CD4-positive, alpha-beta T cell treated with Interferon alpha-2 for 1 hour (primary cell): Measurements from ENCODE around the gene TMEM132A.

Source experiments
- DNase-seq, 2 donors: peaks; one replicate each; pipeline ENCODE4 v3.0.0-alpha.2; 2020 to 2022

Gene TMEM132A

GRCh38 chr11:60939301-60939700 lies 15.0 kb downstream of the TMEM132A start:
- DNase-seq: no peak

DNA sequence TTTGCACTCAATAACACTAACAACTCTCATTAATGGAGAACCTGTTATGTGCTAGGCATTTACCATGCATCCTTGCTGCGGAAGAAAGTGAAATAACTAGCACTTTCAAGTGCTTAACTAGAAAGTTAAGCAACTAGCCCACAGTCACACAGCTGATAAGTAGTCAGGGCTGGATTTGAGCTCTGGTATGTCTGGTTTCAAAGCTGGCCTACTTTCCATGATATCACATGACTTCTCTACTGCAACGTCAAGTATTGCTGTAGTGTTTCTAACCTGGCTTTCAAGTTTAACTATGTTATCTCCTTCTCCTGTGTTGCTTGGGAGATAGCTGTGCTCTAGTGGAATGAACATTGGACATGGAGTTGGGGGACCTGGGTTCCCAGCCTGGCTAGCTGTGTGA lies 15.6 kb downstream of the TMEM132A start:
- peak in 1 of 2 donors; percentile 16 for DNase-seq

GRCh38 chr11:60941371-60942119 lies 17.3 kb downstream of the TMEM132A start:
- no peak for DNase-seq

- DNase-seq: no peak
Measured at GRCh38 chr11:60942219-60942618, 18.0 kb downstream of the TMEM132A start.

- DNase-seq: no peak
Measured at GRCh38 chr11:60942970-60943565, 18.8 kb downstream of the TMEM132A start.

DNA sequence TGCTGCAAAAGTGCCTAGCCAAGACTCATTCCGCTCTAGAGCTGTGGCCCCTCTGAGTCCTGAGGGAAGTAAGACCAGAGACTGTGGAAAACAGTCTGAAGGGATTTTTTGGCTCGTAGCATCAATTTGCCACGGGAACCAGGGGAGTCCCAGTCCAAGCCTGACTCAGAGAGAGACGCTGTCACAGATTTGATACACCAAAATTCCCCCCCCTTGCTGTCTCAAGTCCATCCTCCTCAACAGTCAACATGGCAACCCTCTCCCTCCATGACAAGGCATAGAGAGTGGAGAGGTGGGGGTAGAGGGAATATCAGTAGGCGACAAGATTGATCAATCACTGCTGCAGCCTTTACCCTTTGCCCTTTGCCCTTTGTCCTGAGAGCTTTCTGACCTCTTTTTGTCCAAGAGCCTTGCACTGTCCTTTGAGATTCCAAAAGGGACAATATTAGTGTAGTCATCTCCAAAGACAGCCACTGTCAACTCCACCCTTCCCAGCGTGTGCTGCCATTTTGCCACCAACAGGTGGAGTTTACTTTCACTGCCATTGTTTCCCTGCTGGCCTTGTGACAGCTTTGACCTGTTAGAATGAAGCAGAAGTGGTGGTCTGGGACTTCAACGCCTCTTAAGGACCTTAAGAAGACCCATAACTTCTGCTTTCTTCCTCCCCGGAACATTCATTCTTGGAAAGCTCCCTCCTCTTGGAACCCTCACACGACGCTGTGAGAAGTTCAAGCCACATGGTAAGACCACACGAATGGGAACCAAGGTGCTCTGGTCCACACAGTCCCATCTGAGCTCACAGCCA lies 20.4 kb downstream of the TMEM132A start:
- DNase-seq: peak in 1 of 2 donors; percentile 14

- no peak for DNase-seq
Measured at GRCh38 chr11:60945295-60945667, 21.0 kb downstream of the TMEM132A start.

- DNase-seq: no peak
Measured at GRCh38 chr11:60946601-60947264, 22.5 kb downstream of the TMEM132A start.

- DNase-seq: no peak
Measured at GRCh38 chr11:60947700-60948099, 23.4 kb downstream of the TMEM132A start.

DNA sequence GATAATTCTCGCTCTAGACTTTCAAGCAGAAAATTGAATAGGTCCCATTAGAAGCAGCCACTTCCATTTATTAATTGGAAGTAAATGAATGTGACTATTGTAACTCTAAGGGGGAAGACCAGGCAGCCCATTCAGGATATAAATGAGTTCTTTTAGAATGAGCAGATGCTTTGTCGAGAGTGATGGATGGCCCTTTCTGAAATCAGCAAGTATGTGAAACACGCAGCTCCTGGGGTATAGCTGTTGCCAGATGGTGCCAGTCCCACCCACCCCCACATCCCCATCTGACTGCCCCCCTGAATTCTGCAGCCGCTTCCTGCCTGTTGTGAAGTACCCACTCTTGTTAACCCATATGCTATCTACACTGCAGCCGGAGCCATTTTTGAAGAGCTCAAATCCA lies 24.0 kb downstream of the TMEM132A start:
- no peak for DNase-seq

DNA sequence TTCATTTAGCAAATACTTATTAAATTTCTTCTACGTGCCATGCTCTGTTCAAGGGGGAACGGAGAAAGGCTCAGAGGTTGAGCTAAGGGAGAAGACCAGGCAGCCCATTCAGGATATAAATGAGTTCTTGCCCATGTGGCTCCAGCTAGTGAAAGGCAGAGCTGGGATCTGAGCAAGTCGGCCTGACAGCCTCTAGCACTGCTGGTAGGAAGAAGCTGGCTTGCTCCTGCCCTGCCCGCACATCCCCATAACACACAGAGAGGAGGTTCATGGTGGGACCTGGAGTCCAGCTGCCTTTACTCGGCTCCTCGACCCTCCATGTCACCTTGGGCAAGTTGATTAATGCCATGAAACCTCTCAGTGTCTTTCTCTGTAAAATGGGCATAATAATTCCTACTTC lies 25.8 kb downstream of the TMEM132A start:
- DNase-seq: no peak

DNA sequence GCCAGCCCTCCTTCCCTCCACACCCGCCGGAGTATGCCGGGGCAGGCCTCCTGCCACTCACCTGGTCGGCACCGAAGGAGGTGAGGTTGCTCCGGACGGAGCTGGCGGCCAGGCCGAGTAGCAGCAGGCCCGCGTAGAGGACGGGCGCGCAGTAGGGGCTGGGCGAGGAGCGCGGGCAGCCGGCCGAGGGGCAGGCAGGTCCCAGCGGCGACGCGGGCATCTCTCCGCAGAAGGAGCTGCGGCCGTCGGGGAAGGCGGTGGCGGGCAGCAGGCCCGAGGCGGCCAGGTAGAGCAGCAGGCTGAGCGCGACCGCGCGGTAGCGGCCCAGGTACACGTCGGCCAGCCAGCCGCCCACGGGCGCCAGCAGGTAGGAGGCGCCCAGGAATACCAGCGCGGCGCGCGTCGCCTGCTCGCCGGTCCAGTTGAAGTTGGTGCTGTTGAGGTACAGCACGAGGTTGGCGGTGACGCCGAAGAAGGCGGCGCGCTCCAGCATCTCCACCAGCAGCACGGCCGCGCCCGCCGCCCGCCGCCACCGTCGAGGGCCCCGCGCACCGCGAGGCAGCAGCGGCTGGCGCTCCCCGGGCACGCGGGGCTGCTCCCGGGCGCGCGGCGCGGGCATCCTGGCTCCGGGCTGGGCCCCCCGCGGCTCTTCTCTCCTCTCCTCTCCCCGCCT lies 26.8 kb downstream of the TMEM132A start:
- DNase-seq: peak; percentile 8 to 27

DNA sequence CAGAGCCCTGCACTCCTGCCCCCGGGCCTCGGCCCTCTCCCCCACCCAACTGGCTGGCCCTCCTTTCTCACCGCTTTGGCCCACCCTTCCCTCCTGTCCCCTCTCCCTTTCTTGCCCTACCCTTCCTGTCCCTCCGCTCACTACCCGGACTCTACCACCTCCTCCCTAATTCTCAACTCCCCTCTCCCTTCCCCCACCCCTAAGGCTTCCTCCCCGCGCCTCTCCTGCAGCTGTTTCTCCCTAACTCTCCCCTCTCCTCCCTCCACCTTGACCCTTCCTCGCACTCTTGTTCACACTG lies 27.3 kb downstream of the TMEM132A start:
- DNase-seq: no peak

GRCh38 chr11:60951904-60952741 lies 27.9 kb downstream of the TMEM132A start, which contains the start of gene SLC15A3:
SLC15A3 (minus strand) TSS chr11:60952176; CDS start chr11:60951551, 625 bp downstream.
- DNase-seq: peak; percentile 47 to 83

GRCh38 chr11:60952742-60953170 lies 28.5 kb downstream of the TMEM132A start:
- no peak for DNase-seq

DNA sequence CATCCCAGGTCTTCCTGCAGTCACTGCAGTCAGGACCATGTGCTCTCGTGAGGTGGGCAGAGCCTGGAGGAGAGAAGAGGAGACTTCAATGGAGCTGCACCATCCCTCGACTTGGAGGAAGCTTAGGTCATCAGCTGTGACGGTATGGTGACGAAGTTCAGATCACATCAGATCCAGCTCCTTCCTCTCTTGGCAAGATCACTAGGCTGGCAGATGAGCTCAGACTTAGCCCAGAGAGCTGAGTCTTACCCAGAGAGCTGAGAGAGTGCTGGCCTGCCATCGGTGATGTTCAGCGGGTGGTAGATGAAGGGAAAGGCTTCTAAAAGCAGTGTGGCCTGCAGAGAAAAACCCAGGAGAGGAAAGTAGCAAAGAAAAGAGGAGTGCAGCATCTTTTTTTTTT lies 29.5 kb downstream of the TMEM132A start:
- DNase-seq: peak in 1 of 2 donors; percentile 65

DNA sequence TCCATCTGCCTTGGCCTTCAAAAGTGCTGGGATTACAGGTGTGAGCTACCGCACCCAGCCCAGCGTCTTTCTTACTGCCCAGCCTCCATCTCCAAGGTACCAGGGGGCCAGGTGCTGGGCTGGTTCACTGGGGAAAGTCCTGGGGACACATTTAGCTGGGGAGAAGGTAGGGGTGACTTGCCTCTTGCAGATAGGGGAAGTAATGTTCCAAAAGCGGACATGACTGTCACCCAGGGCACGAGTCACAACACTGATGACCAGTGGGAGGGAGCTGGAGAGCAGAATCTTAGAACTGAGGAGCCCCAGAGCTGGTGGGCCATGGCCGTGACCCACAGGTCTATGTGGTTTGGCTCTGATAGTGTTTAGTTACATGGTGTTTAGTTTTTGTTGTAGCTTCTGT lies 30.2 kb downstream of the TMEM132A start:
- DNase-seq: peak in 1 of 2 donors; percentile 63

GRCh38 chr11:60955571-60955970 lies 31.3 kb downstream of the TMEM132A start:
- DNase-seq: no peak

DNA sequence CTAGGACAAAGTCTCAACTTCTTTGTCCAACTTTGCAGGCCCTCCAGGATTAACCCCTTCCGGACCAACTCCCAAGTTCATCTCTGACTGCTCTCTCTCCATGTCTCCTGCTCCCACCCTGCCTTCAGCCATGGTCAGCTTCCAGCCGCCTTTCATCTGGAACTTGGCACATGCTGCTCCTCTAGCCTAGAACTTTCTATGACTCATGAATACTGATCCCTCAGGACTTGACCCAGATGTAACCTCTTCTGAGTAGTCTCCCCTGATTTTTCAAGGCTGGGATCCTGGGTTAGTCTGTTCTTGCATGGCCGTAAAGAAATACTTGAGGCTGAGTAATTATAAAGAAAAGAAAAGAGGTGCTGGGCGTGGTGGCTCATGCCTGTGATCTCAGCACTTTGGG lies 32.9 kb downstream of the TMEM132A start:
- no peak for DNase-seq

DNA sequence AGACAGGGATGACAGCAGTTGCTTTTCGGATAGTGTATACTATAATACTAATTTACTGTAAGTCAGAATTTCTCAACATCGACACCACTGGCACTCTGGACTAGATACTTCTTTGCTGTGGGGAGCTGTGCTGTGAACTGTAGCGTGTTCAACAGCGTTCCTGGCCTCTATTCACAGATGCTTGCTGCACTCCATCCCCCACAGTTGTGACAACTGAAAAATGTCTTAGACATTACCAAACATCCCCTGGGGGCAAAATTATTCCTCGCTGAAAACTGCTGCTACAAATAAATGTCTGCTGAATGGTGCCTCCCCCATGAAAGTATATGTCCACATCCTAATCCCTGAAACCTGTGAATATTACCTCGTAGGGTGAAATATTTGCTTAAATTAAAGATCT lies 35.2 kb downstream of the TMEM132A start:
- no peak for DNase-seq

- no peak for DNase-seq
Measured at GRCh38 chr11:60960405-60960804, 36.1 kb downstream of the TMEM132A start.

DNA sequence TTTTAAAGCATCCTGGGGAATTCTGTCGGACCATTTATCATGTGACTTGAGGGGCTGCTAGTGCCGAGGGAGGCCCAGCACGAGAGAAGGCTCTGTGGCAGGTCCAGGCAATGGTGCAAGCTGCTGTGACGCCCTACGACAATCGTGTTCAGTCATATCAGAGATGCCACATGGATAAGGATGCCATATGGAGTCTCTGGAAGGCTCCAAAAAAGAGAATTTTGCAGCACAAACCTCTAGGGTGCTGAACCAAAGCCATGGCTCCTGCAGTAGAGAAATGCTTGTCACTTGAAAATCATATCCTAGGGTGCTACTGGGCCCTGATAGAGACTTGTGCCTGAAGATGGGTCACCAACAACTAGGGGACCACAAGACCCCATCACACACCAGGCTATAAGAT lies 40.5 kb downstream of the TMEM132A start:
- DNase-seq: no peak
